Central memory CD8-positive, alpha-beta T cell (primary cell): ENCODE measurements around the gene PLCB1.
"Not testable (repeated sequence)": the region's sequence is repeated elsewhere in the genome, so short reads cannot be mapped to it uniquely, and the experiment has no call there.

Experiments used
- ATAC-seq: fragments of 150-1000 bp; cut with Tn5 transposase; replicated peaks from 2 replicates; pipeline ENCODE4 v1.10.0; 2022; ENCODE audit warnings: mild to moderate bottlenecking, moderate FRiP score, moderate number of reproducible peaks; ENCODE audit not compliant: poor library complexity, severe bottlenecking; ENCODE audit errors: extremely low read depth
- DNase-seq, 2 donors: peaks; one replicate each; pipeline ENCODE4 v3.0.0; 2021; ENCODE audit warnings: low spot score in 2 of 2
- H3K27ac Mint-ChIP-seq: one replicate; pipeline ENCODE4 v1.8.0; 2022; ENCODE audit warnings: low read depth, mild to moderate bottlenecking, moderate library complexity, mixed read lengths
- H3K27me3 Mint-ChIP-seq: one replicate; pipeline ENCODE4 v1.8.0; 2022; ENCODE audit warnings: mixed read lengths
- H3K36me3 Mint-ChIP-seq: one replicate; pipeline ENCODE4 v1.8.0; 2022; ENCODE audit warnings: mild to moderate bottlenecking, moderate library complexity, mixed read lengths; ENCODE audit not compliant: insufficient read depth
- H3K4me1 Mint-ChIP-seq: one replicate; pipeline ENCODE4 v1.8.0; 2022; ENCODE audit warnings: mixed read lengths
- H3K4me3 Mint-ChIP-seq: one replicate; pipeline ENCODE4 v1.8.0; 2022; ENCODE audit warnings: mild to moderate bottlenecking, moderate library complexity, mixed read lengths
- H3K9me3 Mint-ChIP-seq: one replicate; pipeline ENCODE4 v1.8.0; 2022; ENCODE audit warnings: mixed read lengths

PLCB1 gene

GRCh38 chr20:8635048-8635572 lies 503.0 kb downstream of the PLCB1 start:
- Mint-ChIP-seq H3K36me3 (peaks cover 2% of the 10 kb centered on the region), H3K4me1 (peaks cover 10% of the 10 kb centered on the region), H3K27ac (no peak overlapping the region), H3K4me3 (no peak overlapping the region), H3K27me3 (no peaks in the 10 kb centered on the region), H3K9me3 (no peaks in the 10 kb centered on the region)
- ATAC-seq (no peak), DNase-seq (no peak)

- ATAC-seq (no peak), DNase-seq (no peak)
- Mint-ChIP-seq H3K27ac (no peak overlapping the region), H3K9me3 (no peaks in the 10 kb centered on the region), H3K4me3 (no peak overlapping the region), H3K27me3 (no peaks in the 10 kb centered on the region), H3K4me1 (peaks cover 9% of the 10 kb centered on the region), H3K36me3 (peaks cover 4% of the 10 kb centered on the region)
These were observed 503.8 kb downstream of the PLCB1 start for GRCh38 chr20:8635837-8636236.

- H3K9me3 Mint-ChIP-seq, result no peaks in the 10 kb centered on the region
- no peak overlapping the region for H3K4me3 Mint-ChIP-seq
- H3K27ac Mint-ChIP-seq, result no peak overlapping the region
- H3K4me1 Mint-ChIP-seq, result no peaks in the 10 kb centered on the region
- H3K27me3 Mint-ChIP-seq, result no peaks in the 10 kb centered on the region
- DNase-seq, result no peak
- H3K36me3 Mint-ChIP-seq, result peaks cover 4% of the 10 kb centered on the region
- no peak for ATAC-seq
These were observed 507.2 kb downstream of the PLCB1 start for GRCh38 chr20:8639112-8639778.

GRCh38 chr20:8640461-8640860 lies 508.4 kb downstream of the PLCB1 start:
- no peak overlapping the region for H3K27ac Mint-ChIP-seq
- DNase-seq (no peak), ATAC-seq (no peak)
- peaks cover 7% of the 10 kb centered on the region for H3K36me3 Mint-ChIP-seq
- H3K9me3 Mint-ChIP-seq, result no peaks in the 10 kb centered on the region
- no peaks in the 10 kb centered on the region for H3K4me1 Mint-ChIP-seq
- no peak overlapping the region for H3K4me3 Mint-ChIP-seq
- no peaks in the 10 kb centered on the region for H3K27me3 Mint-ChIP-seq

GRCh38 chr20:8642247-8642646 lies 510.2 kb downstream of the PLCB1 start:
- ATAC-seq (no peak), DNase-seq (no peak)
- Mint-ChIP-seq H3K4me3 (no peak overlapping the region), H3K4me1 (no peaks in the 10 kb centered on the region), H3K9me3 (no peaks in the 10 kb centered on the region), H3K27me3 (no peaks in the 10 kb centered on the region), H3K36me3 (peaks cover 12% of the 10 kb centered on the region), H3K27ac (no peak overlapping the region)

GRCh38 chr20:8644468-8644867 lies 512.4 kb downstream of the PLCB1 start:
- not testable (repeated sequence) for ATAC-seq, DNase-seq, H3K9me3 Mint-ChIP-seq, H3K27ac Mint-ChIP-seq, H3K27me3 Mint-ChIP-seq, H3K4me3 Mint-ChIP-seq, H3K4me1 Mint-ChIP-seq
- H3K36me3 Mint-ChIP-seq, result peaks cover 12% of the 10 kb centered on the region

GRCh38 chr20:8645326-8645725 lies 513.3 kb downstream of the PLCB1 start:
- ATAC-seq, result no peak
- Mint-ChIP-seq H3K4me1 (no peaks in the 10 kb centered on the region), H3K36me3 (peaks cover 12% of the 10 kb centered on the region), H3K4me3 (no peak overlapping the region), H3K9me3 (no peaks in the 10 kb centered on the region), H3K27me3 (no peaks in the 10 kb centered on the region), H3K27ac (no peak overlapping the region)
- DNase-seq, result no peak

GRCh38 chr20:8646033-8646441 lies 514.0 kb downstream of the PLCB1 start:
- DNase-seq, result no peak
- H3K27ac Mint-ChIP-seq, result no peak overlapping the region
- ATAC-seq, result no peak

GRCh38 chr20:8646716-8647115 lies 514.6 kb downstream of the PLCB1 start:
- Mint-ChIP-seq H3K4me3 (no peak overlapping the region), H3K27me3 (no peaks in the 10 kb centered on the region), H3K27ac (no peak overlapping the region), H3K9me3 (no peaks in the 10 kb centered on the region), H3K36me3 (peaks cover 12% of the 10 kb centered on the region), H3K4me1 (no peaks in the 10 kb centered on the region)
- no peak for DNase-seq
- no peak for ATAC-seq

More at GRCh38 chr20:8646033-8646441, 514.0 kb downstream of the PLCB1 start:
- H3K9me3 Mint-ChIP-seq, result no peaks in the 10 kb centered on the region
- no peaks in the 10 kb centered on the region for H3K4me1 Mint-ChIP-seq
- peaks cover 10% of the 10 kb centered on the region for H3K36me3 Mint-ChIP-seq
- H3K4me3 Mint-ChIP-seq, result no peak overlapping the region
- H3K27me3 Mint-ChIP-seq, result no peaks in the 10 kb centered on the region

GRCh38 chr20:8647961-8648441 lies 515.9 kb downstream of the PLCB1 start:
- no peak overlapping the region for H3K27ac Mint-ChIP-seq
- H3K36me3 Mint-ChIP-seq, result peaks cover 12% of the 10 kb centered on the region
- H3K27me3 Mint-ChIP-seq, result no peaks in the 10 kb centered on the region
- no peaks in the 10 kb centered on the region for H3K9me3 Mint-ChIP-seq
- H3K4me3 Mint-ChIP-seq, result no peak overlapping the region
- ATAC-seq (no peak), DNase-seq (no peak)
- H3K4me1 Mint-ChIP-seq, result no peaks in the 10 kb centered on the region

- no peak overlapping the region for H3K4me3 Mint-ChIP-seq
- ATAC-seq, result no peak
- no peak for DNase-seq
- H3K9me3 Mint-ChIP-seq, result no peaks in the 10 kb centered on the region
- no peaks in the 10 kb centered on the region for H3K4me1 Mint-ChIP-seq
- H3K27me3 Mint-ChIP-seq, result no peaks in the 10 kb centered on the region
- H3K36me3 Mint-ChIP-seq, result peaks cover 12% of the 10 kb centered on the region
- no peak overlapping the region for H3K27ac Mint-ChIP-seq
These were observed 516.4 kb downstream of the PLCB1 start for GRCh38 chr20:8648466-8648865.

- DNase-seq (no peak), ATAC-seq (no peak)
- no peaks in the 10 kb centered on the region for H3K4me1 Mint-ChIP-seq
- no peak overlapping the region for H3K27ac Mint-ChIP-seq
- no peak overlapping the region for H3K4me3 Mint-ChIP-seq
- H3K27me3 Mint-ChIP-seq, result no peaks in the 10 kb centered on the region
- no peaks in the 10 kb centered on the region for H3K9me3 Mint-ChIP-seq
- peaks cover 3% of the 10 kb centered on the region for H3K36me3 Mint-ChIP-seq
These were observed 520.3 kb downstream of the PLCB1 start for GRCh38 chr20:8652396-8652795.

- H3K4me3 Mint-ChIP-seq, result no peak overlapping the region
- DNase-seq, result no peak
- no peaks in the 10 kb centered on the region for H3K27me3 Mint-ChIP-seq
- ATAC-seq, result no peak
- H3K36me3 Mint-ChIP-seq, result peaks cover 3% of the 10 kb centered on the region
- no peaks in the 10 kb centered on the region for H3K9me3 Mint-ChIP-seq
- no peak overlapping the region for H3K27ac Mint-ChIP-seq
- no peaks in the 10 kb centered on the region for H3K4me1 Mint-ChIP-seq
These were observed 522.4 kb downstream of the PLCB1 start for GRCh38 chr20:8654486-8654885.
